ENCODE measurements around the gene DTX3. TPM values are rescaled to one million over a fixed set of nuclear protein-coding genes. Genes with fewer than 3 reads are reported as not detected.

Gene DTX3
- total RNA-seq, 1 experiment from 2014 or later = 61.7 TPM

DNA sequence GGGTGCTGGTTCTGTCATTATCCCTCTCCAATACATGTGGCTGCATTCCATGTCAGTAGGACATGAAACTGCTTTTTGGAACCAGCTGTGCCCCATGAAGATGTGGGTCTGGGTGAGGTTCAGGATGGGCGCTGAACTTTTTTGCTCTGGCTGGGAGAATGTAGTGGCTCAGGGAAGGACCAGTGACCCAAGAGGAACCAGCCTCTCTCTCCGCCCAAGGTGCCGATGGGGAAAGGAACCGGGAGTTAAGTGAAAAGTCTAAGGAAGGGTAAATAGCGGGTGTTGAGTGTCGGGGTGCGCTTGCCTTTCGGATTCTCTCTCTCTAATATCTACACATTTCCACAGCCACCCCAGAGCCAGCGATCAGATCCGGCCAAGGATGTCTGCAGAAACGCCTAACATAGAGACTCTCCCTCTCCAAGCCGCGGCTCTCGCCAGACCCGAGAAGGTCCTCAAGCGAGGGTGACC, 14.4 kb downstream of the DTX3 start:
- peaks cover 10% of the 10 kb centered on the region for H3K36me3 ChIP-seq (ENCODE audit: insufficient read depth, low read length, poor library complexity, severe bottlenecking)
- peaks cover 13% of the 10 kb centered on the region for H3K27me3 ChIP-seq (replicated peaks; ENCODE audit: insufficient read depth, low read depth, low read length, poor library complexity)
- H3K27ac ChIP-seq (ENCODE audit: low read depth, low read length, poor library complexity, severe bottlenecking) = no peak overlapping the region
- no peak overlapping the region for H3K4me3 ChIP-seq (ENCODE audit: low read depth, low read length, poor library complexity, severe bottlenecking)
- CTCF ChIA-PET = interaction anchor here (0.9 to 2.6 kb wide), 2 partner anchors 34 to 36 kb away, joined by 3 to 9 read pairs; no protein-coding TSS in a partner anchor
- H3K4me1 ChIP-seq (ENCODE audit: insufficient read depth, low read length, poor library complexity, severe bottlenecking) = peaks cover 15% of the 10 kb centered on the region
- no peak for DNase-seq (ENCODE audit: low spot score)
- BruUV-seq (replicated peaks) = no TSS peak
- intact Hi-C loops (cut with micrococcal nuclease; ENCODE audit: unreplicated experiment) = no loop called here
- POLR2A ChIA-PET (ENCODE audit: low non-redundant PET) = no interaction called here
- no peak for TF ChIP-seq EZH2 (IDR thresholded peaks at IDR 0.05; ENCODE audit: borderline replicate concordance, low read depth, low read length, poor library complexity, severe bottlenecking)
- no peaks in the 10 kb centered on the region for H3K9me3 ChIP-seq (ENCODE audit: low read depth, low read length, poor library complexity, severe bottlenecking)

- Histone ChIP-seq H3K4me1 (ENCODE audit: insufficient read depth, low read length, poor library complexity, severe bottlenecking) (peaks cover 15% of the 10 kb centered on the region), H3K27me3 (replicated peaks; ENCODE audit: insufficient read depth, low read depth, low read length, poor library complexity) (peaks cover 13% of the 10 kb centered on the region), H3K36me3 (ENCODE audit: insufficient read depth, low read length, poor library complexity, severe bottlenecking) (peaks cover 10% of the 10 kb centered on the region), H3K9me3 (ENCODE audit: low read depth, low read length, poor library complexity, severe bottlenecking) (no peaks in the 10 kb centered on the region), H3K4me3 (ENCODE audit: low read depth, low read length, poor library complexity, severe bottlenecking) (no peak overlapping the region), H3K27ac (ENCODE audit: low read depth, low read length, poor library complexity, severe bottlenecking) (no peak overlapping the region)
- POLR2A ChIA-PET (ENCODE audit: low non-redundant PET) = no interaction called here
- TF ChIP-seq EZH2 (IDR thresholded peaks at IDR 0.05; ENCODE audit: borderline replicate concordance, low read depth, low read length, poor library complexity, severe bottlenecking) = no peak
- DNase-seq (ENCODE audit: low spot score) = no peak
- no TSS peak for BruUV-seq (replicated peaks)
- CTCF ChIA-PET = interaction anchor here (0.9 to 2.6 kb wide), 3 partner anchors 35 to 161 kb away, joined by 3 to 9 read pairs (median 4); no protein-coding TSS in a partner anchor
- intact Hi-C loops (cut with micrococcal nuclease; ENCODE audit: unreplicated experiment) = no loop called here
Measured at GRCh38 chr12:57619434-57620244, 15.0 kb downstream of the DTX3 start.

GRCh38 chr12:57620245-57620935, 15.8 kb downstream of the DTX3 start:
- H3K27ac ChIP-seq (ENCODE audit: low read depth, low read length, poor library complexity, severe bottlenecking) = no peak overlapping the region
- no peak for TF ChIP-seq EZH2 (IDR thresholded peaks at IDR 0.05; ENCODE audit: borderline replicate concordance, low read depth, low read length, poor library complexity, severe bottlenecking)
- H3K27me3 ChIP-seq (replicated peaks; ENCODE audit: insufficient read depth, low read depth, low read length, poor library complexity) = peaks cover 13% of the 10 kb centered on the region
- H3K4me3 ChIP-seq (ENCODE audit: low read depth, low read length, poor library complexity, severe bottlenecking) = no peak overlapping the region
- ChIA-PET CTCF (interaction anchor here (1.1 to 2.6 kb wide), 2 partner anchors 37 to 162 kb away, joined by 4 to 9 read pairs; no protein-coding TSS in a partner anchor), POLR2A (ENCODE audit: low non-redundant PET) (no interaction called here)
- intact Hi-C loops (cut with micrococcal nuclease; ENCODE audit: unreplicated experiment) = no loop called here
- DNase-seq (ENCODE audit: low spot score) = no peak
- peaks cover 15% of the 10 kb centered on the region for H3K4me1 ChIP-seq (ENCODE audit: insufficient read depth, low read length, poor library complexity, severe bottlenecking)
- H3K9me3 ChIP-seq (ENCODE audit: low read depth, low read length, poor library complexity, severe bottlenecking) = no peaks in the 10 kb centered on the region
- H3K36me3 ChIP-seq (ENCODE audit: insufficient read depth, low read length, poor library complexity, severe bottlenecking) = peaks cover 3% of the 10 kb centered on the region
- BruUV-seq (replicated peaks) = no TSS peak

DNA sequence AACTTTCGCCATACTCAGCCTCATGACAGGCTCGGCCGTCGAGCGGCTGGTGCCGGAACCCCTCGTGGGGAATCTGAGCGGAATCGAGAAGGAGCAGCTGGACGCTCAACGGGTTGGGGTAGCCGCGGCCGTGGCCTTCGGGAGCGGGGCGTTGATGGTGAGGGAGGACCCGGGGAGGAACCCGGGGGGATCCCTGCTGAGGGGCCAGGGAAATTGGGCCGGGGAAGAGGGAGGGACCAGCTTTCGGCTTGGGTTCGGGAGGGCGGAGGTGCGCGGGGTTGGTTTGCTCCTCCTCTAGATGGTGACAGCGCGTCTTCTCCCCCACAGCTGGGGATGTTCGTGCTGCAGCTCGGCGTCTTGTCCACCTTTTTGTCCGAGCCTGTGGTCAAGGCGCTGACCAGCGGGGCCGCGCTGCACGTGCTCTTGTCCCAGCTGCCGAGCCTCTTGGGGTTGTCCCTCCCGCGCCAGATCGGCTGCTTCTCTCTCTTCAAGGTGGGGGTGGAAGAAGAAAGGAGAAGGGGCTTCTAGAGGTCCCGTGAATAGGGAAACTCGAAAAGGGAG, 16.4 kb downstream of the DTX3 start:
- no peak for DNase-seq (ENCODE audit: low spot score)
- Histone ChIP-seq H3K27me3 (replicated peaks; ENCODE audit: insufficient read depth, low read depth, low read length, poor library complexity) (peaks cover 13% of the 10 kb centered on the region), H3K4me1 (ENCODE audit: insufficient read depth, low read length, poor library complexity, severe bottlenecking) (peaks cover 15% of the 10 kb centered on the region), H3K36me3 (ENCODE audit: insufficient read depth, low read length, poor library complexity, severe bottlenecking) (peaks cover 2% of the 10 kb centered on the region), H3K27ac (ENCODE audit: low read depth, low read length, poor library complexity, severe bottlenecking) (no peak overlapping the region), H3K9me3 (ENCODE audit: low read depth, low read length, poor library complexity, severe bottlenecking) (no peaks in the 10 kb centered on the region), H3K4me3 (ENCODE audit: low read depth, low read length, poor library complexity, severe bottlenecking) (peak overlapping the region; percentile 50)
- CTCF ChIA-PET = interaction anchor here (1.1 to 2.6 kb wide), 2 partner anchors 38 to 162 kb away, joined by 4 to 9 read pairs; no protein-coding TSS in a partner anchor
- TF ChIP-seq EZH2 (IDR thresholded peaks at IDR 0.05; ENCODE audit: borderline replicate concordance, low read depth, low read length, poor library complexity, severe bottlenecking) (no peak), CTCF (conservative IDR thresholded peaks at IDR 0.05; ENCODE audit: low read depth, low read length) (no peak)
- POLR2A ChIA-PET (ENCODE audit: low non-redundant PET) = no interaction called here
- intact Hi-C loops (cut with micrococcal nuclease; ENCODE audit: unreplicated experiment) = loop anchor here (1.0 kb wide), 1 partner anchor 38 kb away; no protein-coding TSS in a partner anchor
- BruUV-seq (replicated peaks) = no TSS peak
